HuH-7 (cell line): ENCODE results near the gene RRP1B.

Experiments used
- DNase-seq: peaks from one replicate; pipeline ENCODE4 v3.0.0; 2011; ENCODE audit warnings: low spot score

RRP1B gene

GRCh38 chr21:43744725-43745124 lies 85.4 kb downstream of the RRP1B start:
- no peak for DNase-seq
